Fibroblast of lung (primary cell): ENCODE results near the gene RNF215. TPM values are rescaled to one million over a fixed set of nuclear protein-coding genes. Genes with fewer than 3 reads are reported as not detected.
"Not testable (repeated sequence)": the region's sequence is repeated elsewhere in the genome, so short reads cannot be mapped to it uniquely, and the experiment has no call there.

Experiments
- DNase-seq, 2 donors: peaks; one replicate each; pipeline versions ENCODE4 v3.0.0 to v3.0.0-alpha.2; 2010; ENCODE audit warnings: low read depth in 2 of 2
- H2AFZ ChIP-seq: 2 replicates; pipeline ENCODE4 v1.5.1; 2012; ENCODE audit warnings: low read length, control low read depth, inconsistent platforms
- H3K27ac ChIP-seq: 2 replicates; pipeline ENCODE4 v1.5.1; 2011; ENCODE audit warnings: low read length, control low read depth; ENCODE audit not compliant: insufficient read depth
- H3K27me3 ChIP-seq: 2 replicates; pipeline ENCODE4 v1.5.1; 2011; ENCODE audit warnings: mild to moderate bottlenecking, low read length; ENCODE audit not compliant: control insufficient read depth, insufficient read depth
- H3K36me3 ChIP-seq: 2 replicates; pipeline ENCODE4 v1.5.1; 2011; ENCODE audit warnings: low read length; ENCODE audit not compliant: control insufficient read depth, insufficient read depth
- H3K4me1 ChIP-seq: 2 replicates; pipeline ENCODE4 v1.5.1; 2011; ENCODE audit warnings: low read length; ENCODE audit not compliant: control insufficient read depth, insufficient read depth; ENCODE audit errors: extremely low read depth
- H3K4me2 ChIP-seq: 2 replicates; pipeline ENCODE4 v1.5.1; 2011; ENCODE audit warnings: low read length, control low read depth; ENCODE audit not compliant: insufficient read depth; ENCODE audit errors: extremely low read depth
- H3K4me3 ChIP-seq, 4 experiments: fragments of 200-600 bp in 1 of 4; sonication (generic) in 1 of 4; replicated peaks in 1 of 4; 2 replicates each; pipeline ENCODE4 v1.5.1; 2011 to 2016; ENCODE audit warnings: low read length in 4 of 4, low read depth in 3 of 4, mild to moderate bottlenecking in 3 of 4, control low read depth in 2 of 4, inconsistent platforms in 1 of 4, mixed read lengths in 1 of 4; ENCODE audit not compliant: insufficient read depth in 1 of 4; ENCODE audit errors: control extremely low read depth in 1 of 4
- H3K79me2 ChIP-seq: 2 replicates; pipeline ENCODE4 v1.5.1; 2012; ENCODE audit warnings: mild to moderate bottlenecking, low read length, inconsistent platforms; ENCODE audit not compliant: control insufficient read depth, insufficient read depth
- H3K9ac ChIP-seq: 2 replicates; pipeline ENCODE4 v1.5.1; 2011; ENCODE audit warnings: mild to moderate bottlenecking, low read length, control low read depth; ENCODE audit not compliant: insufficient read depth
- H3K9me3 ChIP-seq: 2 replicates; pipeline ENCODE4 v1.5.1; 2012; ENCODE audit warnings: low read depth, low read length; ENCODE audit not compliant: control insufficient read depth, insufficient read depth
- H4K20me1 ChIP-seq: 2 replicates; pipeline ENCODE4 v1.5.1; 2011; ENCODE audit warnings: low read length; ENCODE audit not compliant: control insufficient read depth, insufficient read depth; ENCODE audit errors: extremely low read depth
- CTCF ChIP-seq, 2 donors: IDR thresholded peaks in 1 of 2; conservative IDR thresholded peaks in 1 of 2; 1 replicate in 1 of 2; 2 replicates in 1 of 2; pipeline ENCODE4 v1.5.1; 2011 to 2012; ENCODE audit warnings: low read length in 2 of 2, control low read depth in 1 of 2, inconsistent platforms in 1 of 2, low read depth in 1 of 2, mild to moderate bottlenecking in 1 of 2
- EZH2 ChIP-seq: IDR thresholded peaks from 2 replicates; pipeline ENCODE4 v1.5.1; 2012; ENCODE audit warnings: low read length, control low read depth, mild to moderate bottlenecking; ENCODE audit errors: missing control alignments
- polyA plus RNA-seq, 2 donors: library from polyadenylated mRNA; depleted of rRNA in 1 of 2; stranded (reverse) in 1 of 2; unstranded in 1 of 2; fragments of >200 nt; gene quantifications; 2 replicates each; pipeline ENCODE4 v1.2.1, GENCODE V29; 2011 to 2012; ENCODE audit warnings: missing spikeins in 1 of 2
- total RNA-seq: library from RNA; depleted of rRNA; stranded (reverse); fragments of >200 nt; gene quantifications from 2 replicates; pipeline ENCODE4 v1.2.1, GENCODE V29; 2014

Gene RNF215
- total and polyA plus RNA-seq, 2 donors (not counting 1 experiment from before 2014, with no cell fraction given), result 5.3 to 30.2 TPM

- Histone ChIP-seq H3K4me3 (no peak overlapping the region), H3K9ac (no peak overlapping the region), H4K20me1 (no peaks in the 10 kb centered on the region), H3K4me2 (no peak overlapping the region), H3K4me1 (no peaks in the 10 kb centered on the region), H3K27ac (no peak overlapping the region), H3K27me3 (no peaks in the 10 kb centered on the region), H3K79me2 (no peaks in the 10 kb centered on the region), H3K36me3 (peaks cover 51% of the 10 kb centered on the region), H3K9me3 (no peaks in the 10 kb centered on the region), H2AFZ (no peak overlapping the region)
- DNase-seq, result no peak
- TF ChIP-seq CTCF (conservative IDR thresholded peaks at IDR 0.05 in 1 of 2, IDR thresholded peaks at IDR 0.05 in 1 of 2; ENCODE audit: low read depth in 1 of 2, low read length in 2 of 2) (no peak), EZH2 (no peak)
Measured at GRCh38 chr22:30340911-30341685, 46.1 kb downstream of the RNF215 start.

- DNase-seq, result no peak
- H3K79me2 ChIP-seq, result no peaks in the 10 kb centered on the region
- H3K27ac ChIP-seq, result no peak overlapping the region
- no peaks in the 10 kb centered on the region for H3K27me3 ChIP-seq
- peaks cover 54% of the 10 kb centered on the region for H3K36me3 ChIP-seq
- TF ChIP-seq CTCF (conservative IDR thresholded peaks at IDR 0.05 in 1 of 2, IDR thresholded peaks at IDR 0.05 in 1 of 2; ENCODE audit: low read depth in 1 of 2, low read length in 2 of 2) (no peak), EZH2 (no peak)
- no peak overlapping the region for H3K4me2 ChIP-seq
- H3K4me3 ChIP-seq, result no peak overlapping the region
- no peaks in the 10 kb centered on the region for H3K4me1 ChIP-seq
- no peaks in the 10 kb centered on the region for H4K20me1 ChIP-seq
- no peaks in the 10 kb centered on the region for H3K9me3 ChIP-seq
- H2AFZ ChIP-seq, result no peak overlapping the region
- H3K9ac ChIP-seq, result no peak overlapping the region
Measured at GRCh38 chr22:30338802-30339201, 48.4 kb downstream of the RNF215 start.

- not testable (repeated sequence) for H2AFZ ChIP-seq, H3K79me2 ChIP-seq, H3K27me3 ChIP-seq, H3K4me3 ChIP-seq, H3K9ac ChIP-seq, H3K4me1 ChIP-seq, H3K4me2 ChIP-seq, H3K9me3 ChIP-seq, DNase-seq, H4K20me1 ChIP-seq, H3K27ac ChIP-seq
- H3K36me3 ChIP-seq, result peaks cover 56% of the 10 kb centered on the region
Measured at GRCh38 chr22:30338341-30338740, 48.9 kb downstream of the RNF215 start.
